GM21619 (cell line): ENCODE measurements around the gene STEAP3.
"Not testable (repeated sequence)": the region's sequence is repeated elsewhere in the genome, so short reads cannot be mapped to it uniquely, and the experiment has no call there.

Experiments
- ATAC-seq: cut with Tn5 transposase; IDR thresholded peaks from one replicate; pipeline ENCODE4 v1.9.1; 2021; ENCODE audit not compliant: unreplicated experiment

The STEAP3 gene

DNA sequence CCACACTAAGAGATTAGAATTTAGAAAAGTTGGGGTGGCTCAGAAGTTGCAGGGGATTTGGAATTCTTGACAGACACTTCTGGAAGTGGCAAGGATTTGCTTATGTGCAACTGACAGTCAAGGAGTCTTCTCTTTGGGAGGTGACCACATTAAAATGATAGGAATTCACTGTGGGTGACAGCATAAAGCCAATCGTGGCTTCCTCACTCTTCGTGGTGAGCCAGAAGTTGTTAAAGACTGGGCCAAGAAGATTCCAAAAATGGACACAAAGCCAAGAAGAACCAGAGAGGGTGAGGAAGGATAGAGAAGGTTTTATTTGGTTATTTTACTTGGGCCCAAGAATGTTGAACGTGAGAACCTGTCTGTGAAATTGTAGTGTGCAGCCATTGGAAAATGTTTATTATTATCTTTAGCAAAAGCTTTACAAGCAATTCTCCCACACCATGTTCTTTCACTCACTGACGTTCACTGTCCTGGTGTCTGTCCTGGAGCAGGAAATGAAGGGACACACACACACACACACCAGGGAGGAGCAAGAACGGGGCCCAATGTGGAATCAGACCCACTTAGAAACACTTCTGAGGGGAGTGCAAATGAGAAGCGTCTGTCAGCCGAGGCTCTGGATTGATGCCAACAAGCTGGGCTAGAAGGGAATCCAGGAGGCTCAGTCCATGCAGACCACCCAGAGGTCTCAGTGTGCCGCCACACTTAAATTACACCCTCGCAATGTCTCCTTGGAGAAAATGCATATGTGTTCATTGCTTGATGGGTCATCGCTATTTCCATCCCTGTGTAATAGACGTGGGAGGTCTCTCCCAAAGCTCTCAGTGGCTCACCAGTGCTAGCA, 37.2 kb downstream of the STEAP3 start:
- ATAC-seq, result no peak

- ATAC-seq, result no peak
Observed at GRCh38 chr2:119261493-119262225, 38.0 kb downstream of the STEAP3 start.

DNA sequence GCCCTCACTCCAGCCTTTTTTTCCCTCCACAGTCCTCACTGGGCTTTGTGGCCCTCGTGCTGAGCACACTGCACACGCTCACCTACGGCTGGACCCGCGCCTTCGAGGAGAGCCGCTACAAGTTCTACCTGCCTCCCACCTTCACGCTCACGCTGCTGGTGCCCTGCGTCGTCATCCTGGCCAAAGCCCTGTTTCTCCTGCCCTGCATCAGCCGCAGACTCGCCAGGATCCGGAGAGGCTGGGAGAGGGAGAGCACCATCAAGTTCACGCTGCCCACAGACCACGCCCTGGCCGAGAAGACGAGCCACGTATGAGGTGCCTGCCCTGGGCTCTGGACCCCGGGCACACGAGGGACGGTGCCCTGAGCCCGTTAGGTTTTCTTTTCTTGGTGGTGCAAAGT, 39.4 kb downstream of the STEAP3 start:
- ATAC-seq, result no peak

GRCh38 chr2:119263656-119264055, 40.0 kb downstream of the STEAP3 start:
- ATAC-seq, result no peak

GRCh38 chr2:119264781-119265692, 41.4 kb downstream of the STEAP3 start:
- ATAC-seq, result peak; percentile 99

DNA sequence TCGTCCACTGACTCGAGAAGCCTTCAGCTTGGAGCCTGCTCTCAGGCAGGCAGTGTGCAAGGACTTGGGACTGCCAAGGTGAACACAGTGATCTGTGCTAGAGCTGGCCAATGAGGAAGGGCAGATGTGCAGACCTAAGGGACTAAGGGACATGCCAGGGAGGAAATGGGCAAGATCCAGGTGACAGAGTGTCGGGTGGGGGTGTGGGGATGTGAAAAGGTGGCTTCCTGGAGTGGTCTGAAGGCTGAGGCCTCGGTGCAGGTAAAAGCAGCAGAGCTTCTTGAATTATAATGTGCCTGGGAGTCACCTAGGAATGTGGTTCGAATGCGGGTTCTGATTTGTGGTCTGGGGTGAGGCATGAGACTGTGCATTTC, 42.0 kb downstream of the STEAP3 start:
- no peak for ATAC-seq

- no peak for ATAC-seq
Observed at GRCh38 chr2:119266091-119266589, 42.5 kb downstream of the STEAP3 start.

GRCh38 chr2:119267604-119268003, 44.0 kb downstream of the STEAP3 start:
- no peak for ATAC-seq

DNA sequence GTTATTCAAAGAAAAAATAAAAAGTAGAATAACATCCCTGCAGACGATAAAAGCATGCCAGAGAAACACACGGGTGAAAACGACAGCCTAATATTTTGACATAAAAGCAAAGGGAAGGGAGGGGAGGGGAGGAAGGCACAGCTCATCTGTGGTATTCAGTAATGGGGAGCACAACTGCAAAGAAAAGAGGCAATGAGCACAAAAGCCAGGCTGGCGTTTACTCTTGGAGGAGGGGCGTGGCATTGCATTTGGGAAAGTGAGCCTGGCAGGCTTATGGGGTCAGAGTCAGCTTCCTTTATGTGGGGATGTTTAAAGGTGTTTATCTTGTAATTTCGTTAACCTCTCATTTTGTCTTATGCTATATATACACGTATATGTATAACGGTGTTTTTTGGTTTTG, 53.2 kb downstream of the STEAP3 start:
- no peak for ATAC-seq

DNA sequence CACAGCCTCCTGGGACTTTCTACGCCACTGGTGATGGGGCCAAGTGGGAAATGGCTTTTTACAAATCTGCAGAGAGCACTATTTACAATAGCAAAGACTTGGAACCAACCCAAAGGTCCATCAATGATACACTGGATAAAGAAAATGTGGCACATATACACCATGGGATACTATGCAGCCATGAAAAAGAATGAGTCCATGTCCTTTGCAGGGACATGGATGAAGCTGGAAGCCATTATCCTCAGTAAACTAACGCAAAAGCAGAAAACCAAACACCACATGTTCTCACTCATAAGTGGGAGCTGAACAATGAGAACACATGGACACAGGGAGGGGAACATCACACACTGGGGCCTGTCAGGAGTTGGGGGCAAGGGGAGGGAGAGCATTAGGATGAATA, 54.8 kb downstream of the STEAP3 start:
- not testable (repeated sequence) for ATAC-seq

- no peak for ATAC-seq
Observed at GRCh38 chr2:119278946-119279345, 55.3 kb downstream of the STEAP3 start.

DNA sequence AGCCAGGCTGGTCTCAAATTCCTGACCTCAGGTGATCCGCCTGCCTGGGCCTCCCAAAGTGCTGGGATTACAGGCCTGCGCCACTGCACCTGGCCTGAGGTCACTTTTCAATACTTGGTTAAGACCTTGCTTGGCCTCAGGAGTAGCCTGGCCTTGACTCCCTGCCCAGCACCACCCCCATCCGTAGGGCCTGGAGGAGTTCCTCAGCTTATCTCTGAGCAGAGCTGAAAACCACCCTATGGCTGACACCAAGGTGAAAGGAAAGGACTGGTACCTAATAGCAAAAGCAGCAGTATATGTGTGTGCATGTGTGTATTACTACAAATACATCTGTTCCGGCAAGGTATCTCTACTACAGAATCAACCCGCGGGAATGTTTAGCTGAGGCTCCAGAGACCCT, 56.0 kb downstream of the STEAP3 start:
- ATAC-seq, result no peak

GRCh38 chr2:119280680-119281079, 57.0 kb downstream of the STEAP3 start:
- ATAC-seq, result no peak

- ATAC-seq, result no peak
Observed at GRCh38 chr2:119282146-119282995, 58.7 kb downstream of the STEAP3 start.

GRCh38 chr2:119282996-119283511, 59.4 kb downstream of the STEAP3 start:
- ATAC-seq, result no peak

GRCh38 chr2:119283873-119284331, 60.3 kb downstream of the STEAP3 start:
- no peak for ATAC-seq

DNA sequence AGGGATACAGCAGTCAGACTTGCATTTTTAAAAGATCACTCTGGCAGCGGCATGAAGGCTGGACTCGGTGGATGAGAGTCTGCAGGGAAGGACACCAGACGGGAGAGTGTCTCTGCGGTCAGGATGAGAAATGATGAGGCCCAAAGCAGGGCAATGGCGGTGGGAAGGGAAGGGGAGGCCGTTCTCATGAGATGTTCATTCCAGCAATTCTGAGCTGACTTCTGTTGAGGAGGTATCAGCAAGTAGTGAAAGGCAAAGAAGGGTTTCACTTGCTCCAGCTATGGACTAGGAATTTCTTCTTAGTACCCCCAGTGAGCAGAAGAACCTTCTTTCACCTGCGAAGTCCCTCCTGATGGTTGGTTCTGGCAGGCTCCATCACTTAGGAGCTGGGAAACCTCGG, 63.0 kb downstream of the STEAP3 start:
- no peak for ATAC-seq

DNA sequence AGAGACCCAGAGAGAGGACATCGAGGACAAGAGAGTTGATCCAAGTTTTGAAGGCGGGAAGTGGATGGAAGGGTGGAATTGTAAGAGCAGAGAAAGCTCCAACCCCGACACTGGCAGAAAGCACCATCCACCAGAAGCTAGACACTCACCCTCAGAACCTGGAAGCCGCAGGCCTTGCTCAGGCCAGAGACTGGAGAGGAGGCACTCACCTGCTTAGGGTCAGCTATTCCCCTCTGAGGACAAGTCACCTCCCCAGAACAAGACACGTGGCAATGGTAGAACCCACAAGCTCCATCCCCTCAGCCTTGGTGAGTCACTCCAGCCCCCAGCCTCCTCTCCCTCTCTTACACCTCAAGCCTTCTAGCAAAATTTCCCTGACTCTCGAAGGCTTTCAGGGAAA, 64.9 kb downstream of the STEAP3 start:
- no peak for ATAC-seq

- no peak for ATAC-seq
Observed at GRCh38 chr2:119289093-119289492, 65.5 kb downstream of the STEAP3 start.

- no peak for ATAC-seq
Observed at GRCh38 chr2:119289642-119290041, 66.0 kb downstream of the STEAP3 start.
